Measurements from ENCODE around the gene TIFAB. TPM values are rescaled to one million over a fixed set of nuclear protein-coding genes. Genes with fewer than 3 reads are reported as not detected.
A peak's percentile ranks its signal among the peaks of the same experiment; 100 is the strongest.

Gene TIFAB
- total RNA-seq, 1 donor = under 0.01 TPM

- peak in 1 of 3 donors; percentile 10 for DNase-seq (ENCODE audit: low read depth in 2 of 3, low spot score in 2 of 3)
These were observed 30.3 kb upstream of the TIFAB start for GRCh38 chr5:135482381-135482933.

GRCh38 chr5:135481909-135482311 lies 29.8 kb upstream of the TIFAB start:
- no peak for DNase-seq (ENCODE audit: low read depth in 2 of 3, low spot score in 2 of 3)

GRCh38 chr5:135481387-135481786 lies 29.2 kb upstream of the TIFAB start:
- peak in 2 of 3 donors; percentile 59 to 67 for DNase-seq (ENCODE audit: low read depth in 2 of 3, low spot score in 2 of 3)

GRCh38 chr5:135480511-135480910 lies 28.4 kb upstream of the TIFAB start:
- DNase-seq (ENCODE audit: low read depth in 2 of 3, low spot score in 2 of 3) = peak in 1 of 3 donors; percentile 14

- no peak for DNase-seq (ENCODE audit: low read depth in 2 of 3, low spot score in 2 of 3)
These were observed 26.8 kb upstream of the TIFAB start for GRCh38 chr5:135478938-135479337.

GRCh38 chr5:135477613-135478066 lies 25.5 kb upstream of the TIFAB start:
- DNase-seq (ENCODE audit: low read depth in 2 of 3, low spot score in 2 of 3) = no peak

- peak in 1 of 3 donors; percentile 32 for DNase-seq (ENCODE audit: low read depth in 2 of 3, low spot score in 2 of 3)
These were observed 24.7 kb upstream of the TIFAB start for GRCh38 chr5:135476615-135477581.

- no peak for DNase-seq (ENCODE audit: low read depth in 2 of 3, low spot score in 2 of 3)
These were observed 22.0 kb upstream of the TIFAB start for GRCh38 chr5:135473956-135474670.

- DNase-seq (ENCODE audit: low read depth in 2 of 3, low spot score in 2 of 3) = no peak
These were observed 20.0 kb upstream of the TIFAB start for GRCh38 chr5:135472141-135472540.

- no peak for DNase-seq (ENCODE audit: low read depth in 2 of 3, low spot score in 2 of 3)
These were observed 19.6 kb upstream of the TIFAB start for GRCh38 chr5:135471726-135472125.

- DNase-seq (ENCODE audit: low read depth in 2 of 3, low spot score in 2 of 3) = no peak
These were observed 17.8 kb upstream of the TIFAB start for GRCh38 chr5:135469911-135470310.

- DNase-seq (ENCODE audit: low read depth in 2 of 3, low spot score in 2 of 3) = no peak
These were observed 16.4 kb upstream of the TIFAB start for GRCh38 chr5:135468541-135468940.

- no peak for DNase-seq (ENCODE audit: low read depth in 2 of 3, low spot score in 2 of 3)
These were observed 15.8 kb upstream of the TIFAB start for GRCh38 chr5:135467871-135468485.

- no peak for DNase-seq (ENCODE audit: low read depth in 2 of 3, low spot score in 2 of 3)
These were observed 15.0 kb upstream of the TIFAB start for GRCh38 chr5:135467051-135467625.

GRCh38 chr5:135466178-135467050 lies 14.3 kb upstream of the TIFAB start:
- DNase-seq (ENCODE audit: low read depth in 2 of 3, low spot score in 2 of 3) = peak in 2 of 3 donors; percentile 72 to 84

- no peak for DNase-seq (ENCODE audit: low read depth in 2 of 3, low spot score in 2 of 3)
These were observed 13.4 kb upstream of the TIFAB start for GRCh38 chr5:135465391-135466122.

GRCh38 chr5:135462304-135462703 lies 10.2 kb upstream of the TIFAB start:
- DNase-seq (ENCODE audit: low read depth in 2 of 3, low spot score in 2 of 3) = peak in 2 of 3 donors; percentile 94 to 95

- no peak for DNase-seq (ENCODE audit: low read depth in 2 of 3, low spot score in 2 of 3)
These were observed 9.5 kb upstream of the TIFAB start for GRCh38 chr5:135461481-135462151.
